HEK293T (cell line): ENCODE results near the gene PEX5.

ENCODE experiments used
- CTBP1 ChIP-seq: fragments of 450-650 bp; IDR thresholded peaks from 2 replicates; pipeline ENCODE4 v1.6.1; 2016; ENCODE audit warnings: borderline replicate concordance
- FOXA1 ChIP-seq: fragments of 450-650 bp; IDR thresholded peaks from 2 replicates; pipeline ENCODE4 v1.6.1; 2016; ENCODE audit warnings: mild to moderate bottlenecking
- FOXK2 ChIP-seq: fragments of 450-650 bp; IDR thresholded peaks from 2 replicates; pipeline ENCODE4 v1.6.1; 2016; ENCODE audit warnings: mild to moderate bottlenecking
- HDGF ChIP-seq: fragments of 450-650 bp; IDR thresholded peaks from 2 replicates; pipeline ENCODE4 v1.6.1; 2017; ENCODE audit warnings: antibody characterized with exemption, borderline replicate concordance
- LEF1 ChIP-seq: fragments of 450-650 bp; IDR thresholded peaks from 2 replicates; pipeline ENCODE4 v1.6.1; 2017; ENCODE audit warnings: mild to moderate bottlenecking, borderline replicate concordance
- PKNOX1 ChIP-seq: fragments of 450-650 bp; IDR thresholded peaks from 2 replicates; pipeline ENCODE4 v1.6.1; 2016
- SUZ12 ChIP-seq: fragments of 450-650 bp; IDR thresholded peaks from 2 replicates; pipeline ENCODE4 v1.6.1; 2016; ENCODE audit warnings: mild to moderate bottlenecking
- TARDBP ChIP-seq: fragments of 450-650 bp; IDR thresholded peaks from 2 replicates; pipeline ENCODE4 v1.6.1; 2016
- ZNF384 ChIP-seq: fragments of 450-650 bp; IDR thresholded peaks from 2 replicates; pipeline ENCODE4 v1.6.1; 2016

- TF ChIP-seq SUZ12 (no peak), HDGF (no peak), ZNF384 (no peak), LEF1 (no peak), TARDBP (no peak), PKNOX1 (no peak), FOXA1 (no peak), CTBP1 (no peak), FOXK2 (no peak)
These were observed 19.5 kb upstream of the PEX5 start for GRCh38 chr12:7169951-7170350.
